Measurements from ENCODE around the gene AFF2. TPM values are rescaled to one million over a fixed set of nuclear protein-coding genes. Genes with fewer than 3 reads are reported as not detected.

Gene AFF2
- total RNA-seq, 4 donors from 2014 or later = 2.8 to 25.8 (median 8.6) TPM

- no peak for TF ChIP-seq CTCF (IDR thresholded peaks at IDR 0.05; ENCODE audit: low read depth)
These were observed 323.6 kb downstream of the AFF2 start for GRCh38 chrX:148823986-148824385.

- no peak for TF ChIP-seq CTCF (IDR thresholded peaks at IDR 0.05; ENCODE audit: low read depth)
These were observed 325.3 kb downstream of the AFF2 start for GRCh38 chrX:148825696-148826095.

GRCh38 chrX:148836741-148837140 lies 336.3 kb downstream of the AFF2 start:
- TF ChIP-seq CTCF (IDR thresholded peaks at IDR 0.05; ENCODE audit: low read depth) = no peak

GRCh38 chrX:148850631-148851030 lies 350.2 kb downstream of the AFF2 start:
- no peak for TF ChIP-seq CTCF (IDR thresholded peaks at IDR 0.05; ENCODE audit: low read depth)

GRCh38 chrX:148854306-148854705 lies 353.9 kb downstream of the AFF2 start:
- no peak for TF ChIP-seq CTCF (IDR thresholded peaks at IDR 0.05; ENCODE audit: low read depth)

- TF ChIP-seq CTCF (IDR thresholded peaks at IDR 0.05; ENCODE audit: low read depth) = no peak
These were observed 356.1 kb downstream of the AFF2 start for GRCh38 chrX:148856505-148856904.

GRCh38 chrX:148865277-148866210 lies 365.1 kb downstream of the AFF2 start:
- TF ChIP-seq CTCF (IDR thresholded peaks at IDR 0.05; ENCODE audit: low read depth) = no peak
